ENCODE data around the gene FGA. TPM values are rescaled to one million over a fixed set of nuclear protein-coding genes. Genes with fewer than 3 reads are reported as not detected.
"Not testable (repeated sequence)": the region's sequence is repeated elsewhere in the genome, so short reads cannot be mapped to it uniquely, and the experiment has no call there.

The FGA gene
- total RNA-seq, 2 experiments from 2014 or later, result not detected

GRCh38 chr4:154602404-154603020 lies 12.0 kb upstream of the FGA start:
- ChIA-PET POLR2A (no interaction called here), CTCF (interaction anchor here (1.6 kb wide), 2 partner anchors 16 to 18 kb away, joined by 3 to 4 read pairs; no protein-coding TSS in a partner anchor)
- TF ChIP-seq CTCF (IDR thresholded peaks at IDR 0.05), result no peak
- Mint-ChIP-seq H3K4me1 (ENCODE audit: low read depth) (no peaks in the 10 kb centered on the region), H3K36me3 (ENCODE audit: low read depth) (no peaks in the 10 kb centered on the region), H3K9me3 (no peaks in the 10 kb centered on the region), H3K4me3 (no peak overlapping the region), H3K27me3 (peaks cover 18% of the 10 kb centered on the region), H3K27ac (no peak overlapping the region)
- ATAC-seq (no peak), DNase-seq (no peak)
- intact Hi-C loops (cut with micrococcal nuclease), result no loop called here

- Mint-ChIP-seq H3K4me3 (no peak overlapping the region), H3K27me3 (peaks cover 18% of the 10 kb centered on the region), H3K27ac (no peak overlapping the region), H3K4me1 (ENCODE audit: low read depth) (no peaks in the 10 kb centered on the region), H3K9me3 (no peaks in the 10 kb centered on the region), H3K36me3 (ENCODE audit: low read depth) (no peaks in the 10 kb centered on the region)
- DNase-seq (no peak), ATAC-seq (no peak)
- TF ChIP-seq CTCF (IDR thresholded peaks at IDR 0.05), result no peak
- intact Hi-C loops (cut with micrococcal nuclease), result no loop called here
- ChIA-PET POLR2A (interaction anchor here (0.7 kb wide), 1 partner anchor 39 kb away, joined by 5 read pairs; no protein-coding TSS in a partner anchor), CTCF (interaction anchor here (1.2 kb wide), 1 partner anchor 20 kb away, joined by 3 read pairs; no protein-coding TSS in a partner anchor)
Measured at GRCh38 chr4:154597798-154598774, 7.5 kb upstream of the FGA start.

- H3K4me3 Mint-ChIP-seq; POLR2A ChIA-PET; H3K27ac Mint-ChIP-seq; ATAC-seq; intact Hi-C loops (cut with micrococcal nuclease); DNase-seq; CTCF ChIA-PET; H3K4me1 Mint-ChIP-seq (ENCODE audit: low read depth); H3K36me3 Mint-ChIP-seq (ENCODE audit: low read depth); H3K9me3 Mint-ChIP-seq: not testable (repeated sequence)
- H3K27me3 Mint-ChIP-seq, result peaks cover 17% of the 10 kb centered on the region
Measured at GRCh38 chr4:154597281-154597680, 6.7 kb upstream of the FGA start.

- POLR2A ChIA-PET, result no interaction called here
- Mint-ChIP-seq H3K9me3 (no peaks in the 10 kb centered on the region), H3K27me3 (peaks cover 16% of the 10 kb centered on the region), H3K4me3 (no peak overlapping the region), H3K27ac (no peak overlapping the region), H3K36me3 (ENCODE audit: low read depth) (no peaks in the 10 kb centered on the region), H3K4me1 (ENCODE audit: low read depth) (no peaks in the 10 kb centered on the region)
- DNase-seq (no peak), ATAC-seq (no peak)
- no peak for TF ChIP-seq CTCF (IDR thresholded peaks at IDR 0.05)
- intact Hi-C loops (cut with micrococcal nuclease), result no loop called here
- CTCF ChIA-PET, result interaction anchor here (1.1 kb wide), 1 partner anchor 37 kb away, joined by 3 read pairs; no protein-coding TSS in a partner anchor
Measured at GRCh38 chr4:154595807-154596206, 5.3 kb upstream of the FGA start.

- intact Hi-C loops (cut with micrococcal nuclease); POLR2A ChIA-PET: not testable (repeated sequence)
- peaks cover 22% of the 10 kb centered on the region for H3K27me3 Mint-ChIP-seq
Measured at GRCh38 chr4:154594343-154594742, 3.8 kb upstream of the FGA start.

More at GRCh38 chr4:154594343-154594742, 3.8 kb upstream of the FGA start:
- CTCF ChIA-PET, result interaction anchor here (1.0 to 1.3 kb wide), 4 partner anchors 24 to 45 kb away, joined by 3 to 6 read pairs (median 4); partner anchors contain the start of gene PLRG1
- not testable (repeated sequence) for H3K27ac Mint-ChIP-seq; H3K36me3 Mint-ChIP-seq (ENCODE audit: low read depth); ATAC-seq; H3K4me1 Mint-ChIP-seq (ENCODE audit: low read depth); H3K9me3 Mint-ChIP-seq; DNase-seq; H3K4me3 Mint-ChIP-seq
